Keratinocyte (primary cell): Measurements from ENCODE around the gene RNASE3.
"Not testable (repeated sequence)": the region's sequence is repeated elsewhere in the genome, so short reads cannot be mapped to it uniquely, and the experiment has no call there.

Experiments
- EZH2 ChIP-seq: IDR thresholded peaks from one replicate; pipeline ENCODE4 v1.6.1; 2012; ENCODE audit warnings: inconsistent platforms, mild to moderate bottlenecking, low read length, moderate library complexity
- TF ChIP-seq, protein P1 (sequence below), 3 experiments: IDR thresholded peaks in 1 of 3; conservative IDR thresholded peaks in 1 of 3; optimal IDR thresholded peaks in 1 of 3; 2 replicates in 2 of 3; 3 replicates in 1 of 3; pipeline versions ENCODE3 to v1.5.1; 2011; ENCODE audit warnings: low read length in 3 of 3, mild to moderate bottlenecking in 3 of 3, moderate library complexity in 2 of 3, control low read depth in 1 of 3, inconsistent platforms in 1 of 3; ENCODE audit not compliant: insufficient read depth in 2 of 3; ENCODE audit errors: extremely low read depth in 1 of 3

DNA sequence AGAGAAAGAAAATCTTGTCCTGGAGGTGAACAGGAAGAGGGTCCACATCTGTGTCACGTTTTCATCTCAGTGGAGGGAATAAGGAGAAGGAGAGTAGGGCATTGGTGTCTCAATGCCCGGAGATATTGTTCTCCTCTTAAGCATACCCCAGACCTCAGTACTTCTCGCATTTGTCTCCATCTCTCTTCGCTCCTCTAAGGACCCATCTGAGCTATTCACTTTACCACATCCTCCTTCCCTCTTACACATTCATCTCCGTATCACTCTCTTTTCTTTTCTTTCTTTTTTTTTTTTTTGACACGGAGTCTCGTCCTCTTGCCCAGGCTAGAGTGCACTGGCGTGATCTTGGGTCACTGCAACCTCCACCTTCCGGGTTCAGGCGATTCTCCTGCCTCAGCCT is 8.4 kb upstream of the RNASE3 start:
- not testable (repeated sequence) for TF ChIP-seq EZH2
- TF ChIP-seq, protein P1, sequence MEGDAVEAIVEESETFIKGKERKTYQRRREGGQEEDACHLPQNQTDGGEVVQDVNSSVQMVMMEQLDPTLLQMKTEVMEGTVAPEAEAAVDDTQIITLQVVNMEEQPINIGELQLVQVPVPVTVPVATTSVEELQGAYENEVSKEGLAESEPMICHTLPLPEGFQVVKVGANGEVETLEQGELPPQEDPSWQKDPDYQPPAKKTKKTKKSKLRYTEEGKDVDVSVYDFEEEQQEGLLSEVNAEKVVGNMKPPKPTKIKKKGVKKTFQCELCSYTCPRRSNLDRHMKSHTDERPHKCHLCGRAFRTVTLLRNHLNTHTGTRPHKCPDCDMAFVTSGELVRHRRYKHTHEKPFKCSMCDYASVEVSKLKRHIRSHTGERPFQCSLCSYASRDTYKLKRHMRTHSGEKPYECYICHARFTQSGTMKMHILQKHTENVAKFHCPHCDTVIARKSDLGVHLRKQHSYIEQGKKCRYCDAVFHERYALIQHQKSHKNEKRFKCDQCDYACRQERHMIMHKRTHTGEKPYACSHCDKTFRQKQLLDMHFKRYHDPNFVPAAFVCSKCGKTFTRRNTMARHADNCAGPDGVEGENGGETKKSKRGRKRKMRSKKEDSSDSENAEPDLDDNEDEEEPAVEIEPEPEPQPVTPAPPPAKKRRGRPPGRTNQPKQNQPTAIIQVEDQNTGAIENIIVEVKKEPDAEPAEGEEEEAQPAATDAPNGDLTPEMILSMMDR (optimal IDR thresholded peaks at IDR 0.05 in 1 of 3, IDR thresholded peaks at IDR 0.05 in 1 of 3, conservative IDR thresholded peaks at IDR 0.05 in 1 of 3; ENCODE audit: extremely low read depth in 1 of 3, insufficient read depth in 2 of 3, low read length in 3 of 3) = not testable (repeated sequence)
